NCI-H524 treated with DMSO at 0.1 percent for 48 hours (cell line): Measurements from ENCODE around the gene GDPGP1.
"Not testable (repeated sequence)": the region's sequence is repeated elsewhere in the genome, so short reads cannot be mapped to it uniquely, and the experiment has no call there.

ENCODE experiments used
- DNase-seq: peaks from one replicate; lab custom pipeline; 2025; lab: John Stamatoyannopoulos, UW

GDPGP1 gene

DNA sequence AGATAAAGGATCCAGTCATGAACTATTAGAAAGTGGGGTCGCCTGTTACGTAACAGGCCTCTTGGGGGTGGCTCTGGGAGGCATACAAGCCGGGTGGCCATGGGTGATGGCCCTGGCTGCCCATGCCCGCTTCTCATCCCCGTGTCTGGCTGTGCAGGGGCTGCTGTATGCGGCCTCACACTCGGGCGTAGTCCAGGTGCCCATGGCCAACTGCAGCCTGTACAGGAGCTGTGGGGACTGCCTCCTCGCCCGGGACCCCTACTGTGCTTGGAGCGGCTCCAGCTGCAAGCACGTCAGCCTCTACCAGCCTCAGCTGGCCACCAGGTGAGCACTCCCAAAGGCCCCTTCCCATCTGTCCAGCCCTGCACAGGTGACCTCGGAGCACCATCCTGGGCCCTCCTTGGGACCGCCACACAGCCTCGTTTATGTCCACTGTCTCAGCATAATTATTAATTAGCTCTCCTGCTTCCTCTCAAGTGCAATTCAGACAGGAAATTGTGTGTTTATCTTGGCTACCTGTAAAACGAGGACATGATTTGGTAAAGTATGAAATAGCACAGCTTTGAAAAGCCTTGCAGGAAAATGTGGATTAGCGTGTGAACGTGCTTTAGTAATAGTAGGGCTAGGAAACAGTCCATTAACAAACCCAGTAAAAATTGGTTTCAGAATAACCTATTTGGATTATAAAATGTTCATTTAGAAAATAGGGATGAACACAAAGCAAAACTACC, 8.3 kb upstream of the GDPGP1 start:
- DNase-seq: no peak

DNA sequence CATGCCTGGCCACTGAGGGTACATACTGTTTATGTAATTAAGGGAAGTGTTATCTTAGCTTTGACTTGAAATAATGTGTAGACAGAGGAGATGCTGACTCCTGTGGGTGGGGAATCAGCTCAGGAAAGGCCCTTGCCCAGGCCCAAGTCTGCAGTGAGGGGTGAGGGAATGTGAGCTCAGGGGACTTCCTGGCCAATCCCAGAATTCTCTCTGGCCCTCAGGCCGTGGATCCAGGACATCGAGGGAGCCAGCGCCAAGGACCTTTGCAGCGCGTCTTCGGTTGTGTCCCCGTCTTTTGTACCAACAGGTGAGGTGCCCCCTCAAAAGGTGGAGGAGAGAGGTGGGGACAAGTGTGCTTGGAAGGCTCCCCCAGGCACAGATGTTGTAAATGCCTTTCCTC, 6.7 kb upstream of the GDPGP1 start:
- no peak for DNase-seq

DNA sequence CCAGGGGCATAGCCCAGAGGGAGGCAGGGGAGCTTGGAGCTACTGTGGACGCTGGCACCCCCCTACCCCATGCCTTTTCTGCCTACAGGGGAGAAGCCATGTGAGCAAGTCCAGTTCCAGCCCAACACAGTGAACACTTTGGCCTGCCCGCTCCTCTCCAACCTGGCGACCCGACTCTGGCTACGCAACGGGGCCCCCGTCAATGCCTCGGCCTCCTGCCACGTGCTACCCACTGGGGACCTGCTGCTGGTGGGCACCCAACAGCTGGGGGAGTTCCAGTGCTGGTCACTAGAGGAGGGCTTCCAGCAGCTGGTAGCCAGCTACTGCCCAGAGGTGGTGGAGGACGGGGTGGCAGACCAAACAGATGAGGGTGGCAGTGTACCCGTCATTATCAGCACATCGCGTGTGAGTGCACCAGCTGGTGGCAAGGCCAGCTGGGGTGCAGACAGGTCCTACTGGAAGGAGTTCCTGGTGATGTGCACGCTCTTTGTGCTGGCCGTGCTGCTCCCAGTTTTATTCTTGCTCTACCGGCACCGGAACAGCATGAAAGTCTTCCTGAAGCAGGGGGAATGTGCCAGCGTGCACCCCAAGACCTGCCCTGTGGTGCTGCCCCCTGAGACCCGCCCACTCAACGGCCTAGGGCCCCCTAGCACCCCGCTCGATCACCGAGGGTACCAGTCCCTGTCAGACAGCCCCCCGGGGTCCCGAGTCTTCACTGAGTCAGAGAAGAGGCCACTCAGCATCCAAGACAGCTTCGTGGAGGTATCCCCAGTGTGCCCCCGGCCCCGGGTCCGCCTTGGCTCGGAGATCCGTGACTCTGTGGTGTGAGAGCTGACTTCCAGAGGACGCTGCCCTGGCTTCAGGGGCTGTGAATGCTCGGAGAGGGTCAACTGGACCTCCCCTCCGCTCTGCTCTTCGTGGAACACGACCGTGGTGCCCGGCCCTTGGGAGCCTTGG, 5.9 kb upstream of the GDPGP1 start:
- DNase-seq: no peak

DNA sequence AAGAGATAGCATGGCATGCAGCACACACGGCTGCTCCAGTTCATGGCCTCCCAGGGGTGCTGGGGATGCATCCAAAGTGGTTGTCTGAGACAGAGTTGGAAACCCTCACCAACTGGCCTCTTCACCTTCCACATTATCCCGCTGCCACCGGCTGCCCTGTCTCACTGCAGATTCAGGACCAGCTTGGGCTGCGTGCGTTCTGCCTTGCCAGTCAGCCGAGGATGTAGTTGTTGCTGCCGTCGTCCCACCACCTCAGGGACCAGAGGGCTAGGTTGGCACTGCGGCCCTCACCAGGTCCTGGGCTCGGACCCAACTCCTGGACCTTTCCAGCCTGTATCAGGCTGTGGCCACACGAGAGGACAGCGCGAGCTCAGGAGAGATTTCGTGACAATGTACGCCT, 5.0 kb upstream of the GDPGP1 start:
- no peak for DNase-seq

DNA sequence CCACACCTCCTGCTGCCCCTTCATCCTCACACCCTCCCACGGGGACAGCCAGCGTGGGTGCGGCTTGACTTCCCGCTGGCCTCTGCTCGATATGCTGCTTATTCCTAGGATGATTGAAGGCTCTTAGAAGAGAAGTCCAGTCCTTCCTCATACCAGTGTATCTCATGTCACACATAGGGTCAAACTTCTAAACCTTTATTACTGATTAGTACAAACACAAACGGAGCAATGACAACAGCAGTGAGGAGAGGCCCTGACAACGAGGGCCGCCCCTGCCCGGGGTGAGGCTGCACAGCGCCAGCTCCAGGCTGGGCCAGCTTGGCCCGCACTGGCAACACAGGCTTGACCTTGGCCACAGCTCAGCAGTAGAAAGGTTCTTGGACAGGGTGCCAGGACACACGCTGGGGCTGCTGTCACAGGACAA, 3.9 kb upstream of the GDPGP1 start:
- no peak for DNase-seq

DNA sequence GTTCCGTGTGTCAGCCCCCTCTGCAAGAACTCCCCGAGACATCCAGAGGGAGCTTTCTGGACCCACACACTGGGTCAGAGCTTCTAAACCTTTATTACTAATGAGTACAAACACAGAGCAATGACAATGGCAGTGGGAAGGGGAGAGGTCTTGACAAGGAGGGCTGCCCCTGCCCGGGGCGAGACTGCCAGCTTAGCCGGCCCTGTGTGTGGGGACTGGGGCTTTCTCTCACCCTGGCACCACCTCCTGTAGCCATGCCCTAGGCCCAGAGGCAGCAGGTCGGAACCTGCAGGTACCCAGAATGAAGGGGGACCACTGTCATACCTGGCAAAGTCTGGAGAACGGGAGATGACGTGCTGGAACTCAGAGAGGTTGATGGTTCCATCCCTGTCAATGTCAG, 3.4 kb upstream of the GDPGP1 start:
- DNase-seq: no peak

DNA sequence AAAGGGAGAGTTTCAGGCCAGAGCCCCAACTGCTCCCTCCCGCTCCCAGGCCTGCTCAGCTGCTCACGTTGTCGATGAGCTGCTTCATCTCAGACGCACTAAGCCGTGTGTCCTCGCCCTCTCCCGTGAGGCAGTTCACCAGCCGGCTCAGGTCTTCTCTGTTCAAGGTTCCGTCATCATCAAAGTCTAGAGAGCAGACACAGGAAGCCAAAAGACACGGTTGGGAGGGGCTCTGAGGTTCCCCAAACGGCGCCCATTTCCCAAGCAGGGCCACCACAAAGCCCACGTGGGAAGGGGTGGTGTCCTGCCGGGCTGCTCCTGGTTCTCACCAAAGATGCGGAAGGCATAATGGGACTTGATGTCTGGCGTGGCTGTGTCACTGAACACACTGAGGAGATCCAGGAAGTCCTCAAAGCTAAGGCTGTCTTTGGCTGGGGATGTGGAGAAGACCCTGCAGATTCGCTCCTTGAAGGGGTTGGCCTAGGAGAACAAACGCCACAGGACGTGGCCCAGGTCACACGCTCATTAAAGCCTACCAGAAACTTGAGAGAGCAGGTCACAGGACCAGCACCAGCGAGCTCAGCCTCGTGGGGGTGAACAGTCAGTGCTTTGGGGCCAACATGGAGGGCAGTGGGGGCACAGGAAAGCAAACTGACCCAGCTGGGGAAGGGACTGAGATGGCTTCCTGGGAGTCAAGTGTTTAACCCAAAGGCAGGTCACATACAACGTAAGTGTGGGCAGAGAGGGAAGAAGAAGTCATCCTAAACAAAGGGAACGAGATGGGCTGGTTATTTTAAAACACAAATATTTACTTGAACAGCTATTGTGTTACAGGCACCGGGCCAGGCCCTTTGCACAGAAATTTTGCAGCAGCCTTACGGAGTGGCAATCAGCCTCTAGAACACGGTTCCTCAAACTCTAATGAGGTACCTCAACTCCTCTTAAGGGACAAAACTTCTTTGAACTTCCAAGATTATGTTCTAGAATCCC, 2.7 kb upstream of the GDPGP1 start:
- DNase-seq: no peak

DNA sequence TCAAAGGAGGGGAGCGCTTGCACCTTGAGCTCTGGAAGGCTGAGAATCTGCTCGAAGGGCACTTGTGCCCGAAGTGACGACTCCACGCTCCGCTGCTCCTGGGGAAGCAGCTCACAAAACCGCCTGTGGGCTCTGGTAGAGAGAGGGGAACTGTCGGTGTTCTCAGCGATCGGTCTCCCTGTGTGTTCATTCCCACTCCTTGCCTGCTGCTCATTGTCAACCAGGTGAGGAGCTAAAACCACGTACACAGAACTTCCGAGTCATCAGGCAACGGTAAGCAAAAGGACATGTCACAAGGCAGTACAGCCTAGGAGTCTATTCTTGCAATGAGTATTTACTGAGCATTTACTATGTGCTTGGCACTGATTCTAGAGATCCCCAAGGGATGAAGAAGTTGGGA, 1.8 kb upstream of the GDPGP1 start:
- no peak for DNase-seq

DNA sequence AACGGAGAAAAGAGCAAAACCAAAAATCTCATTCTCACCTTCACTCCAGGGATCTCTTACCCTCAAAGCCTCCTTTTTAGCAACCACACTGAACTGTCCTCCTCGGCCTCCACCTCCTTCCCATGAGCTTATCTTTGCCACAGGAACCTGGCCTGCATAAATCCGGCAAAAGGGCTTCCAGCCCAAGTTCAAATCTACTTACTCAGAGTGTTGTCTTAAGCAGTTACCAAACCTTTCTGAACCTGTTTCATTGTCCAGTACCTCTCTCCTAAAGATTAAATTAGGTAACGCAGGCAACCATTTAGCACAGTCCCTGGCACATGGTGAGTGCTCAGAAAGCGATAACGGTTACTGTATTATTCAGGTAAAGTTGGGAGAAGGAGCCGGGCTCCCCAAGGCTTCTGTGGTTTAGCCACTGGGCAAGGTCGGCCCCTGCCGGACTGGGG, 1.0 kb upstream of the GDPGP1 start:
- no peak for DNase-seq

DNA sequence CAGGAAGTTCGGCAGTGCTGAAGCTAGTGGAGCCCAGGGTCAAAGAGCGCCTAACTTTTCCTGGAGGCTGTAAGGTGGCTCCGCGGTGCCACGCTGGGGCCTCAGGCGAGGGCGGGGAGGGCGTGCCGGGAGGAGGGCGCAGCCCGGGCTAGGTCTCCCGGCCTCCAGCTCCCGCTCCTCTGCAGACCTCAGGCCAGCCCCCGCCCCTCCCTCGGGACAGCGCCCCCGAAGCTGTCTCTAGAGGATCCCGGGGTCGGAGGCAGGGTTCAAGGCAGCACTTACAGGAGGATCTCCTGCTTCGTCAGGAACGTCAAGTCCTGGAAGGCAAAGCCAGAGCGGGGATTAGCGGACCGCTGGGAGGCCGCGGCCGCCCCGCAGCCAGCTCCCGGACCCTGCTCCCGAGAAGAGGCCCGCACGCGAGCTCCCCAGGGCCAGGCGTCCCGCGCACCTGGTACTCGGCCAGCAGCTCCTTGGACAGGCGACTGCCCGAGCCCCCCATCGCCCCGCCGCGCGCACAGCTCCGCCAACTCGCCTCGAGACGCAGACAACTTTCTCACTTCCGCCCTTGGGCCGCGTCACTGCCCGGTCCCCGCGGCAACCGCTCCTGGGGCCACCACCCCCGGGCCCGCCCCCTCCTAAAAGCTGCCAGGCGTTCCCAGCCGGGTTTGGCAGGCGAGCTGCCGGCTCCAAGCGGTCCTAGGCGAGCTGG, 468 bp upstream of the GDPGP1 start, which contains the start of gene CIB1:
TSS of gene CIB1 (minus strand) at position 555 of the 709 bp plus-strand sequence. CDS start at position 499, 56 bp downstream.
- peak; percentile 75 for DNase-seq

DNA sequence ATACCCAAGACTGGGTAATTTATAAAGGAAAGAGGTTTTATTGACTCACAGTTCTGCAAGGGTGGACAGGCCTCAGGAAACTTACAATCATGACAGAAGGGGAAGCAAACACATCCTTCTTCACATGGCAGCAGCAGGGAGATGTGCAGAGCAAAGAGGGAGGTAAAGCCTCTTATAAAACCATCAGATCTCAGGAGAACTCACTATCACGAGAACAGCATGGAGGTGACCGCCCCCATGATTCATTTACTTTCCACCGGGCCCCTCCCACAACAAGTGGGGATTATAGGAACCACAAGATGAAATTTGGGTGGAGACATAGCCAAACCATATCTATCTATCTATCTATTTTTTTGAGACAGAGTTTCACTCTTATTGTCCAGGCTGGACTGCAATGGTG, 5.4 kb downstream of the GDPGP1 start:
- no peak for DNase-seq

DNA sequence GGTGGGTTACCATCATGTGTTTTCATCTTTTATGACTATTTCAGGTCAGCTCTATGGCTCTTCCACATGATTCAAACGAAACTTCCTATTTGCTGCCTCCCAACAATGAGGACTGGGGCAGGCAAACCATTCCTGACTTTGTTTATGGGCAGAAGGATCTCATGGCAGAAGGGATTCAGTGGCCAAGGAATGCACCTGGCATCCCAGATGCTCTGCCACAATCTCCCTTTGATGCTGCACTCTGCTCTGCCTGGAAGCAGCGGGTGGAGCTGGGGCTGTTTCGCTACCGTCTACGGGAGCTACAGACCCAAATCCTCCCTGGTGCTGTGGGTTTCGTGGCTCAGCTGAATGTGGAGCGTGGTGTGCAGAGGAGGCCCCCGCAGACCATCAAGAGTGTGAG, 6.8 kb downstream of the GDPGP1 start:
- DNase-seq: no peak

DNA sequence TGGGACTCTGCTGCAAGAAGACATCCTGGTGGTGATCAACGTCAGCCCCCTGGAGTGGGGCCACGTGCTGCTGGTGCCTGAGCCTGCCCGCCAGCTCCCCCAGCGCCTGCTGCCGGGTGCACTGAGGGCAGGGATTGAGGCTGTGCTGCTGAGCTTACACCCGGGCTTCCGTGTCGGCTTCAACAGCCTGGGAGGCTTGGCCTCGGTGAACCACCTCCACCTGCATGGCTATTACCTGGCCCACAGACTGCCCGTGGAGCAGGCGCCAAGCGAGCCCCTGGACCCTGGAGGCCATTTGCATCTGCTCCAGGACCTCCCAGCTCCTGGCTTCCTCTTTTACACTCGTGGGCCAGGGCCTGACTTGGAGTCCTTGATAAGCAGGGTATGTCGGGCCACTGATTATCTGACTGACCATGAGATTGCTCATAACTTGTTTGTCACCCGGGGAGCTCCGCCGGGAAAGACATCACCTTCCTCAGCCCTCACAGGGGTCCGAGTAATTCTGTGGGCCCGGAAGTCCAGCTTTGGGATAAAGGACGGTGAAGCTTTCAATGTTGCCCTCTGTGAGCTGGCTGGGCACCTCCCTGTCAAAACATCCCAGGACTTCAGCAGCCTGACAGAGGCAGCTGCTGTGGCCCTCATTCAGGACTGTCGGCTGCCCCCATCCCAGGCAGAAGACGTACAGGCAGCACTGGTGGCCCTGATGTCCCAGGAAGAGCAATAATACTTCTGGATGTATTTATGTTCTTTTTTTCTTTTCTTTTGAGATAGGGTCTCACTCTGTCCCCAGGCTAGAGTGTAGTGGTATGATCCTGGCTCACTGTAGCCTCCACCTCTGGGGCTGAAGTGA, 7.6 kb downstream of the GDPGP1 start:
- no peak for DNase-seq

DNA sequence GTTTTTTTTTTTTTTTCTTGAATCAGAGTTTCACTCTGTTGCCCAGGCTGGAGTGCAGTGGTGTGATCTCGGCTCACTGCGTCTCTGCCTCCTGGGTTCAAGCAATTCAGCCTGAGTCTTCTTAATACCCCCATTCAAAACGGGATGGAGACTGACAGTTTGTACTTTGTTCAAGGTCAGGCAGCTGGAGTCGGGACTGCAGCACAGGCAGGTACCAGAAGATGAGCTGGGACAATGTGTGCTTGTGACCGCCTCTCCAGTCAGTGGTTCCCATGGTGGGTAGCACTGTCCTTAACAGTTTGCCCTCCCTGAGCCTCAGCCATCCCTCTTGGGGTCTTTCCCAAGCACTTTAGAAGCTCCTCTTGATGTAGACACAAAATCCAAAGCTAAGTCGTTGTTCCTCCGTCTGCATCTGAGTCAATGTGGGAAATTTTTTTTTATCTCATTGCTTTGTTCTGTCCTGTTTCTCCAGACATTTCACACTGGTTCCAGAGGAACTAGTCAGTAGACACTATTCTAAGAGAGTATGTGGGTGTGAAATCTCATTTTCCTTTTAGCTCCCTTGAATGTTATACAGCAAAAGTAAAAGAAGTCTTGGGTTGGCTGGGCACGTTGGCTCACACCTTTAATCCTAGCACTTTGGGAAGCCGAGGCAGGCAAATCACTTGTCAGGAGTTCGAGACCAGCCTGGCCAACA, 10.1 kb downstream of the GDPGP1 start:
- DNase-seq: no peak

DNA sequence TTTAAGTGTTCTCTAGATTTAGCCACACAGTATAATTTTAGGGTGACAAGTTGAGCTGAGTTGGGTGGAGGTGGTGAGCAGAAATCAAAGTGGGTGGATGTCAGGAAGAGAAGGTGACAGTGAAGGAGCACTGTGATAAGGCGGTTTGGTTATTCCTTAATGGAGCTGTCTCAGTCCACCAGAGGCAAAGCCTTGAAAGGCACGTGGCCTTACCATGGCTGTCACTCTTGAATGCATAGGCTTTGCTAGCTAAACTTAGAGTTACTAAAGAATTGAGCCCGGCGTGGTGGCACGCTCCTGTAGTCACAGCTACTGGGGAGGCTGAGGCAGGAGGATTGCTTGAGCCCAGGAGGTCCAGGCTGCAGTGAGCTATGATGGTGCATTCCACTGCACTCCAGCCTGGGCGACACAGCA, 14.8 kb downstream of the GDPGP1 start:
- DNase-seq: no peak

DNA sequence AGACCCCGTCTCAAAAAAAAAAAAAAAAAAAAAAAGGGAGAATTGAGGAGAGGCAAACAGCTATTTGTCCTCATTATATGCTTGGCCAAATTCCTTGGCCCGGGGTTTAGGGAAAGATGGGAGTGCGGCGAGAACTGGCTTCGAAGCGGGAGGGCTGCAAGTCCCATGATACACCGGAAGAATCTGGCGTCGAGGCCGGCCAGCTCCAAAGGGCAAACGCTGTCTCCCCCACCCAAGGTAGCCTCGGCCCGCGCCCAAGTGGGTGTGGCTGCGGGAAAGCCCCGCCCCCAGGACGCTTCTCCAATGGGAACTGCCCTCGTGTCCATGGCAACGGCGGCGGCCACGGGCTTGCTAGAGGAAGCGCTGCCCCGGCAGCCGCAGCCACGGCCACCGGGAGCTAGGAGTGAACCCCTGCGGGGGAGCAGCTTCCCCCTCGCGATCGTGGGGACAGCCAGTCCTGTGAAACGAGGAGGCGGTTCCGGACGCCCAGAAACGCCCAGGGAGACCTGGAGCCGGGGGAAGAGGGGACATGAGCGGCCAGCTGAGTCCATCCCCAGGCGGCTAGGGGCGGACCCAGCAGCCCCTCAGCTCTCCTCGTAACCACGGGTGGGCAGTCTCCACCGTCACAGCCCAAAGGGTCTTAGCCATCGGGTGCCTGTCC, 15.3 kb downstream of the GDPGP1 start, which contains the start of gene TTLL13:
TSS of gene TTLL13 (plus strand) at position 354 of the 661 bp plus-strand sequence. CDS start 1,075 bp downstream, outside the sequence.
- peak; percentile 47 for DNase-seq

DNA sequence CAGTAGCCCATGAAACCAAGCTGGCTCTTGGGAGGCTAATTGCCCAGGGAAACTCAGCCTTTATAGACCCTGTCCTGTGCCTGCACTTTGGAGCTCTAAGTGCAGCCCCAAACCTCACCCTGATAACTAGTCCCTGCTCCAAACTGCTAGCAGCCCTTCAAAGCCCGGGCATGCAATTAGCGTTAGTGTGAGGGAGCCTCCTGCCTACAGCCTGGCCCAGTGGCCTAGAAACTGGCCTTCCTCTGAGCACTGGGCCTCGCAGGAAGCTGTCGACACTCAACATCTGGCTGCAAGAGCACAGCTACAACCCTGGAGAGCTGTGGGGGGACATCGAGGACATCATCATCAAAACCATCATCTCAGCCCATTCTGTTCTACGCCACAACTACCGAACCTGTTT, 23.8 kb downstream of the GDPGP1 start:
- DNase-seq: no peak

DNA sequence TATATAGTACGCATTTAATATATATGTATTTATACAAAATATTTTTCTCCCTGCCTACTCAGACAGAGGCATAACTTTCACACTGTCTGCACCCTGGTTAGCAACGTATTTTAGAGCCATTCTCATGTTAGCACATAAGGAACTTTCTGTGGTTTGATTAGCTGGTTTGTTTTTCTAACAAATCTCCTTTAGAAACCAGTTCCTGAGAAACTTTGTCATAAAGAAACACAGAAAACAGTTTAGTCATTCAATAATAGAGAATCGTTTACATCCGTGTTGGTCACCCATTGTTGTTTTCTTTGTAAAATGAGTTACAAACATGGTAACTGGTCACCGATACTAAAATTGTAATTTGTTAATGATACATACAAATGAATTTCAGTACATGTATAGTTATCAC, 25.5 kb downstream of the GDPGP1 start:
- no peak for DNase-seq

DNA sequence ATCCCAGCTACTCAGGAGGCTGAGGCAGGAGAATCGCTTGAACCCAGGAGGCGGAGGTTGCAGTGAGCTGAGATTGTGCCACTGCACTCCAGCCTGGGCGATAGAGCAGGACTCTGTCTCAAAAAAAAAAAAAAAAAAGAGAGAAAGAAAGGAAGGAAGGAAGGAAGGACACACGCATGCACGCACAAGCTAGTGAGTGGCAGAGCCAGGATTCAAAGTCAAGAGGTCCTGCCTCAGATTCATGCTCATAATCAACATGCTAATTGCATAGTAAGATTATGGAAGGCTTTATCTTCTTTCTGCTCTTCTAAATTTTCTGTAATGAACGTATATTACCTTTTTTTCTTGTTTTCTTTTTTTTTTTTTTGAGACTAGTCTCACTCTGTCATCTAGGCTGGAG, 26.7 kb downstream of the GDPGP1 start:
- not testable (repeated sequence) for DNase-seq
